Stimulated activated CD4-positive, alpha-beta T cell treated with anti-CD3 and anti-CD28 coated beads, Interleukin-2, amount 100 ng/mL, for 48 hours (primary cell): ENCODE data around the gene DCN.
A peak's percentile ranks its signal among the peaks of the same experiment; 100 is the strongest.

Experiments used
- DNase-seq, 2 donors: peaks; one replicate each; pipeline ENCODE4 v3.0.0-alpha.2; 2020

DCN gene

GRCh38 chr12:91129662-91130362 is 52.8 kb downstream of the DCN start:
- no peak for DNase-seq

GRCh38 chr12:91127751-91128150 is 54.9 kb downstream of the DCN start:
- DNase-seq, result no peak

GRCh38 chr12:91127306-91127705 is 55.3 kb downstream of the DCN start:
- DNase-seq, result no peak

GRCh38 chr12:91126516-91126915 is 56.1 kb downstream of the DCN start:
- DNase-seq, result no peak

- no peak for DNase-seq
These were observed 59.2 kb downstream of the DCN start for GRCh38 chr12:91123236-91123916.

GRCh38 chr12:91120781-91121180 is 61.8 kb downstream of the DCN start:
- no peak for DNase-seq

GRCh38 chr12:91119089-91119488 is 63.5 kb downstream of the DCN start:
- DNase-seq, result no peak

GRCh38 chr12:91113621-91114020 is 69.0 kb downstream of the DCN start:
- DNase-seq, result no peak

- no peak for DNase-seq
These were observed 71.0 kb downstream of the DCN start, which contains the start of gene LUM for GRCh38 chr12:91111366-91112325. Gene LUM (minus strand): TSS chr12:91111494. CDS start chr12:91108979, 2,515 bp downstream.

- DNase-seq, result no peak
These were observed 72.2 kb downstream of the DCN start for GRCh38 chr12:91110311-91110924.

GRCh38 chr12:91109581-91110310 is 72.9 kb downstream of the DCN start:
- DNase-seq, result no peak

- DNase-seq, result peak; percentile 54 to 59
These were observed 73.5 kb downstream of the DCN start for GRCh38 chr12:91109148-91109564.

- no peak for DNase-seq
These were observed 74.3 kb downstream of the DCN start for GRCh38 chr12:91108196-91108755.

GRCh38 chr12:91106283-91106682 is 76.3 kb downstream of the DCN start:
- DNase-seq, result no peak

GRCh38 chr12:91105807-91106206 is 76.8 kb downstream of the DCN start:
- DNase-seq, result no peak

GRCh38 chr12:91104812-91105466 is 77.7 kb downstream of the DCN start:
- no peak for DNase-seq

GRCh38 chr12:91103624-91104023 is 79.0 kb downstream of the DCN start:
- DNase-seq, result no peak

GRCh38 chr12:91103101-91103500 is 79.5 kb downstream of the DCN start:
- no peak for DNase-seq

- DNase-seq, result no peak
These were observed 81.7 kb downstream of the DCN start for GRCh38 chr12:91100906-91101305.

- DNase-seq, result no peak
These were observed 82.8 kb downstream of the DCN start for GRCh38 chr12:91099836-91100235.

GRCh38 chr12:91099341-91099740 is 83.3 kb downstream of the DCN start:
- no peak for DNase-seq
